Neural progenitor cell (in vitro differentiated cells): ENCODE measurements around the gene SHROOM4.

Source experiments
- EZH2 ChIP-seq: fragments of 200-600 bp; sonication (generic); IDR thresholded peaks from 2 replicates; pipeline ENCODE4 v1.6.1; 2017; ENCODE audit warnings: antibody characterized with exemption, mild to moderate bottlenecking, moderate library complexity
- TF ChIP-seq, protein P1 (sequence below): fragments of 200-600 bp; sonication (generic); IDR thresholded peaks from 2 replicates; pipeline ENCODE4 v1.5.1; 2017; ENCODE audit warnings: antibody characterized with exemption, mild to moderate bottlenecking

DNA sequence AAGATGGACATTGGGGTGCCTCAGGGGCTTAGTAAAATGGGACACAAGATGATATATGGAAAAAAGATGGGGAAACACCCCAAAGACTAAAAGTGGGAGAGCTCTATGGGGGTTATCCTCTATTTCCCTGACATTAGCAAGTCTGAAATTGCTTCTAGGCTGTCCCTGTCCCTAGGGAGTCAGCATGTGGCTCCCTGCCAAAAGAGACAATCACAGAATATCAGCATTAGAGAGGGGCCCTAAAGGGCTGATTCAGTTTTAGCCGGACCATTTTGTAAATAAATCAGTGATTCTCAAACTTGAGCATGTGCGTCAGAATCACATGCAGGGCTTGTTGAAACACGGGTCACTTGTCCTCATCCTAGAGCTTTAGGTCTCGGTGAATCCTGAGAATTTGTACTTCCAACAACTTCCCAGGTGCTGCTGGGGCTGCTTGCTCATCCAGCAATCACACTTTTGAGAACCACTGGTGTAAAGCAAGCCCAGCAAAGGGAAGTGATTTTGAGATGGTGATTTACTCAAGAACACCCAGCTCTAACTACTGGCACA is 178.1 kb downstream of the SHROOM4 start:
- TF ChIP-seq, protein P1, sequence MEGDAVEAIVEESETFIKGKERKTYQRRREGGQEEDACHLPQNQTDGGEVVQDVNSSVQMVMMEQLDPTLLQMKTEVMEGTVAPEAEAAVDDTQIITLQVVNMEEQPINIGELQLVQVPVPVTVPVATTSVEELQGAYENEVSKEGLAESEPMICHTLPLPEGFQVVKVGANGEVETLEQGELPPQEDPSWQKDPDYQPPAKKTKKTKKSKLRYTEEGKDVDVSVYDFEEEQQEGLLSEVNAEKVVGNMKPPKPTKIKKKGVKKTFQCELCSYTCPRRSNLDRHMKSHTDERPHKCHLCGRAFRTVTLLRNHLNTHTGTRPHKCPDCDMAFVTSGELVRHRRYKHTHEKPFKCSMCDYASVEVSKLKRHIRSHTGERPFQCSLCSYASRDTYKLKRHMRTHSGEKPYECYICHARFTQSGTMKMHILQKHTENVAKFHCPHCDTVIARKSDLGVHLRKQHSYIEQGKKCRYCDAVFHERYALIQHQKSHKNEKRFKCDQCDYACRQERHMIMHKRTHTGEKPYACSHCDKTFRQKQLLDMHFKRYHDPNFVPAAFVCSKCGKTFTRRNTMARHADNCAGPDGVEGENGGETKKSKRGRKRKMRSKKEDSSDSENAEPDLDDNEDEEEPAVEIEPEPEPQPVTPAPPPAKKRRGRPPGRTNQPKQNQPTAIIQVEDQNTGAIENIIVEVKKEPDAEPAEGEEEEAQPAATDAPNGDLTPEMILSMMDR: no peak
- TF ChIP-seq EZH2: no peak
